ENCODE results near the gene RGMA.
"Not testable (repeated sequence)": the region's sequence is repeated elsewhere in the genome, so short reads cannot be mapped to it uniquely, and the experiment has no call there.

RGMA gene

GRCh38 chr15:93044301-93045190 is 44.5 kb downstream of the RGMA start:
- ChIA-PET POLR2A (no interaction called here), CTCF (no interaction called here)
- TF ChIP-seq FOXM1 (IDR thresholded peaks at IDR 0.05; ENCODE audit: borderline replicate concordance) (no peak), CTBP1 (IDR thresholded peaks at IDR 0.05; ENCODE audit: borderline replicate concordance) (no peak), LEF1 (IDR thresholded peaks at IDR 0.05; ENCODE audit: borderline replicate concordance) (no peak), ELF4 (IDR thresholded peaks at IDR 0.05) (no peak)
- no peak for DNase-seq (ENCODE audit: extremely low spot score)

- POLR2A ChIA-PET = no interaction called here
- CTCF ChIA-PET = no interaction called here
- TF ChIP-seq SP1 (IDR thresholded peaks at IDR 0.05) = no peak
- TF ChIP-seq PKNOX1 (IDR thresholded peaks at IDR 0.05) = no peak
- DNase-seq (ENCODE audit: extremely low spot score) = no peak
Measured at GRCh38 chr15:93043621-93044300, 45.2 kb downstream of the RGMA start.

- TF ChIP-seq L3MBTL2 (conservative IDR thresholded peaks at IDR 0.05) (no peak), TARDBP (IDR thresholded peaks at IDR 0.05) (peak; percentile 67)
- ChIA-PET CTCF (no interaction called here), POLR2A (no interaction called here)
- no peak for DNase-seq (ENCODE audit: extremely low spot score)
Measured at GRCh38 chr15:93042691-93043378, 46.2 kb downstream of the RGMA start.

- no peak for TF ChIP-seq TARDBP (IDR thresholded peaks at IDR 0.05)
- no peak for TF ChIP-seq ZNF384 (IDR thresholded peaks at IDR 0.05)
- no peak for TF ChIP-seq LEF1 (IDR thresholded peaks at IDR 0.05; ENCODE audit: borderline replicate concordance)
- TF ChIP-seq ARNT (IDR thresholded peaks at IDR 0.05) = no peak
- TF ChIP-seq SP1 (IDR thresholded peaks at IDR 0.05) = no peak
- no peak for TF ChIP-seq NFRKB (IDR thresholded peaks at IDR 0.05)
- TF ChIP-seq FOXM1 (IDR thresholded peaks at IDR 0.05; ENCODE audit: borderline replicate concordance) = no peak
- no peak for TF ChIP-seq FOXK2 (IDR thresholded peaks at IDR 0.05)
- POLR2A ChIA-PET = no interaction called here
- DNase-seq (ENCODE audit: extremely low spot score) = no peak
- CTCF ChIA-PET = no interaction called here
Measured at GRCh38 chr15:93042211-93042610, 46.8 kb downstream of the RGMA start.

- POLR2A ChIA-PET = no interaction called here
- TF ChIP-seq SP1 (IDR thresholded peaks at IDR 0.05) = no peak
- TF ChIP-seq BHLHE40 (IDR thresholded peaks at IDR 0.05; ENCODE audit: borderline replicate concordance) = no peak
- TF ChIP-seq ELF4 (IDR thresholded peaks at IDR 0.05) = no peak
- TF ChIP-seq ZNF384 (IDR thresholded peaks at IDR 0.05) = no peak
- no peak for TF ChIP-seq FOXA1 (IDR thresholded peaks at IDR 0.05)
- TF ChIP-seq FOXM1 (IDR thresholded peaks at IDR 0.05; ENCODE audit: borderline replicate concordance) = no peak
- TF ChIP-seq L3MBTL2 (conservative IDR thresholded peaks at IDR 0.05) = no peak
- no peak for TF ChIP-seq NFRKB (IDR thresholded peaks at IDR 0.05)
- no peak for TF ChIP-seq SUZ12 (IDR thresholded peaks at IDR 0.05)
- TF ChIP-seq HDGF (IDR thresholded peaks at IDR 0.05; ENCODE audit: borderline replicate concordance) = no peak
- no peak for TF ChIP-seq FOXK2 (IDR thresholded peaks at IDR 0.05)
- no peak for TF ChIP-seq LEF1 (IDR thresholded peaks at IDR 0.05; ENCODE audit: borderline replicate concordance)
- no peak for TF ChIP-seq CTBP1 (IDR thresholded peaks at IDR 0.05; ENCODE audit: borderline replicate concordance)
- TF ChIP-seq TARDBP (IDR thresholded peaks at IDR 0.05) = no peak
- no peak for TF ChIP-seq PKNOX1 (IDR thresholded peaks at IDR 0.05)
- no peak for TF ChIP-seq ARNT (IDR thresholded peaks at IDR 0.05)
- CTCF ChIA-PET = interaction anchor here (1.5 kb wide), 1 partner anchor 46 kb away, joined by 4 read pairs; no protein-coding TSS in a partner anchor
Measured at GRCh38 chr15:93041159-93041547, 47.9 kb downstream of the RGMA start.

GRCh38 chr15:93040288-93041158 is 48.5 kb downstream of the RGMA start:
- no peak for DNase-seq (ENCODE audit: extremely low spot score)
- TF ChIP-seq FOXK2 (IDR thresholded peaks at IDR 0.05) = no peak
- ChIA-PET POLR2A (interaction anchor here (0.6 kb wide), 1 partner anchor 32 kb away, joined by 3 read pairs; no protein-coding TSS in a partner anchor), CTCF (interaction anchor here (1.5 to 1.6 kb wide), 2 partner anchors 47 to 1079 kb away, joined by 4 read pairs; no protein-coding TSS in a partner anchor)

More at GRCh38 chr15:93041159-93041547, 47.9 kb downstream of the RGMA start:
- no peak for DNase-seq (ENCODE audit: extremely low spot score)

GRCh38 chr15:93039562-93040287 is 49.3 kb downstream of the RGMA start:
- ChIA-PET CTCF (interaction anchor here (1.5 to 1.6 kb wide), 2 partner anchors 48 to 1080 kb away, joined by 4 read pairs; no protein-coding TSS in a partner anchor), POLR2A (interaction anchor here (0.6 kb wide), 1 partner anchor 33 kb away, joined by 3 read pairs; no protein-coding TSS in a partner anchor)
- not testable (repeated sequence) for DNase-seq (ENCODE audit: extremely low spot score)

Measured in HEK293T (cell line).